NCI-H2029 treated with DMSO at 0.1 percent for 48 hours (cell line): ENCODE data around the gene PHKB.

Source experiments
- DNase-seq: peaks from one replicate; lab custom pipeline; 2025; lab: John Stamatoyannopoulos, UW

Gene PHKB

GRCh38 chr16:47729701-47730100, 268.6 kb downstream of the PHKB start:
- DNase-seq = no peak

GRCh38 chr16:47731252-47731651, 270.1 kb downstream of the PHKB start:
- DNase-seq = no peak

GRCh38 chr16:47732122-47732521, 271.0 kb downstream of the PHKB start:
- no peak for DNase-seq

GRCh38 chr16:47732523-47733111, 271.5 kb downstream of the PHKB start:
- DNase-seq = no peak

GRCh38 chr16:47734081-47734857, 273.1 kb downstream of the PHKB start:
- DNase-seq = no peak

- DNase-seq = peak; percentile 65
Observed at GRCh38 chr16:47734987-47735594, 274.0 kb downstream of the PHKB start.

GRCh38 chr16:47750371-47750770, 289.2 kb downstream of the PHKB start:
- DNase-seq = no peak
